B cell (primary cell): ENCODE results near the gene PIH1D1. TPM values are rescaled to one million over a fixed set of nuclear protein-coding genes. Genes with fewer than 3 reads are reported as not detected.

Experiments used
- ATAC-seq: fragments of 200-7000 bp; cut with Tn5 transposase; one replicate; pipeline ENCODE4 v1.10.0; 2021; ENCODE audit warnings: low read depth, mild to moderate bottlenecking, moderate number of reproducible peaks, moderate library complexity
- CTCF ChIA-PET: fragments of 350-600 bp; sonication (Branson Sonifier 250); formaldehyde crosslinking; loops from one replicate; lab custom pipeline; 2021; ENCODE audit warnings: antibody characterized with exemption, inconsistent platforms; lab: Charles Lee
- POLR2A ChIA-PET: fragments of 350-600 bp; sonication (Branson Sonifier 250); formaldehyde crosslinking; loops from one replicate; lab custom pipeline; 2021; ENCODE audit warnings: antibody characterized with exemption; lab: Charles Lee
- DNase-seq: peaks from one replicate; pipeline ENCODE4 v3.0.0; 2013
- H2AFZ ChIP-seq: 2 replicates; pipeline ENCODE4 v1.6.1; 2012; ENCODE audit warnings: mild to moderate bottlenecking, low read depth, low read length; ENCODE audit not compliant: insufficient read depth, poor library complexity, severe bottlenecking
- H3K27ac ChIP-seq, 2 donors: 1 replicate in 1 of 2; 2 replicates in 1 of 2; pipeline ENCODE4 v1.5.1; 2012 to 2013; ENCODE audit warnings: low read length in 2 of 2, mild to moderate bottlenecking in 2 of 2, moderate library complexity in 1 of 2
- H3K27me3 ChIP-seq, 4 experiments: fragments of 200-600 bp in 1 of 4; sonication (generic) in 1 of 4; replicated peaks in 1 of 4; 1 replicate in 2 of 4; 2 replicates in 2 of 4; pipeline versions ENCODE4 v1.6.1 to v1.7.0; 2013 to 2016; ENCODE audit warnings: low read length in 3 of 4, mild to moderate bottlenecking in 2 of 4, mixed read lengths in 1 of 4, moderate library complexity in 1 of 4; ENCODE audit not compliant: insufficient read depth in 4 of 4, control insufficient read depth in 3 of 4; ENCODE audit errors: control extremely low read depth in 1 of 4
- H3K36me3 ChIP-seq, 2 experiments: replicated peaks in 1 of 2; 1 replicate in 1 of 2; 2 replicates in 1 of 2; pipeline versions ENCODE4 v1.6.1 to v1.7.1; 2013; ENCODE audit warnings: low read length in 1 of 2; ENCODE audit not compliant: insufficient read depth in 2 of 2, control insufficient read depth in 1 of 2; ENCODE audit errors: control extremely low read depth in 1 of 2, extremely low read depth in 1 of 2
- H3K4me1 ChIP-seq, 2 donors: fragments of 200-600 bp in 1 of 2; sonication (generic) in 1 of 2; 1 replicate in 1 of 2; 2 replicates in 1 of 2; pipeline versions ENCODE4 v1.5.1 to v1.6.1; 2013 to 2017; ENCODE audit warnings: low read length in 2 of 2; ENCODE audit not compliant: control insufficient read depth in 2 of 2, insufficient read depth in 2 of 2
- H3K4me2 ChIP-seq: replicated peaks from 2 replicates; pipeline ENCODE3; 2012; ENCODE audit warnings: mild to moderate bottlenecking, low read depth, low read length; ENCODE audit not compliant: poor library complexity, severe bottlenecking
- H3K4me3 ChIP-seq, 5 experiments: fragments of 200-600 bp in 1 of 5; sonication (generic) in 1 of 5; 1 replicate in 3 of 5; 2 replicates in 2 of 5; pipeline versions ENCODE4 v1.5.1 to v1.7.0; 2011 to 2016; ENCODE audit warnings: low read length in 4 of 5, mild to moderate bottlenecking in 4 of 5, low read depth in 2 of 5, control low read depth in 1 of 5, moderate library complexity in 1 of 5; ENCODE audit not compliant: insufficient read depth in 1 of 5; ENCODE audit errors: control extremely low read depth in 1 of 5, extremely low read depth in 1 of 5
- H3K79me2 ChIP-seq: fragments of 200-600 bp; sonication (generic); one replicate; pipeline ENCODE4 v1.6.0; 2016; ENCODE audit warnings: low read length; ENCODE audit not compliant: control insufficient read depth, insufficient read depth
- H3K9ac ChIP-seq: fragments of 200-600 bp; sonication (generic); 2 replicates; pipeline ENCODE4 v1.6.1; 2017; ENCODE audit warnings: mild to moderate bottlenecking, low read length, moderate library complexity
- H3K9me3 ChIP-seq, 3 donors: one replicate each; pipeline versions ENCODE4 v1.6.1 to v1.7.1; 2013; ENCODE audit warnings: low read length in 2 of 3; ENCODE audit not compliant: control insufficient read depth in 2 of 3, insufficient read depth in 1 of 3; ENCODE audit errors: control extremely low read depth in 1 of 3
- H4K20me1 ChIP-seq: 2 replicates; pipeline ENCODE4 v1.6.0; 2012; ENCODE audit warnings: mild to moderate bottlenecking, low read length; ENCODE audit not compliant: insufficient read depth, control insufficient read depth, poor library complexity, severe bottlenecking
- H3K27ac Mint-ChIP-seq: one replicate; pipeline ENCODE4 v1.8.0; 2021; ENCODE audit warnings: mixed read lengths
- H3K27me3 Mint-ChIP-seq: one replicate; pipeline ENCODE4 v1.8.0; 2021; ENCODE audit warnings: mixed read lengths
- H3K4me1 Mint-ChIP-seq: one replicate; pipeline ENCODE4 v1.8.0; 2021; ENCODE audit warnings: mixed read lengths
- H3K4me3 Mint-ChIP-seq: one replicate; pipeline ENCODE4 v1.8.0; 2021; ENCODE audit warnings: mixed read lengths
- H3K9me3 Mint-ChIP-seq: one replicate; pipeline ENCODE4 v1.8.0; 2022; ENCODE audit warnings: mixed read lengths; ENCODE audit not compliant: insufficient read depth
- CTCF ChIP-seq: fragments of 200-600 bp; IDR thresholded peaks from one replicate; pipeline ENCODE4 v1.8.0; 2022; ENCODE audit warnings: antibody characterized with exemption, mild to moderate bottlenecking
- EZH2 ChIP-seq: IDR thresholded peaks from 2 replicates; pipeline ENCODE4 v1.6.1; 2012; ENCODE audit warnings: borderline replicate concordance, low read depth, mild to moderate bottlenecking, moderate library complexity, low read length; ENCODE audit not compliant: insufficient read depth, poor library complexity, severe bottlenecking
- WGBS: methylation state at CpG from one replicate; pipeline ENCODE4 v1.1.5; 2013; ENCODE audit warnings: missing lambda C conversion rate; ENCODE audit not compliant: insufficient coverage; 5-methylcytosine and 5-hydroxymethylcytosine counted together
- intact Hi-C: fragments of 100-400 bp; cut with micrococcal nuclease; formaldehyde crosslinking; loops from one replicate; pipeline ENCODE4 v1.10.0; 2022
- polyA plus RNA-seq: library from polyadenylated mRNA; depleted of rRNA; stranded (reverse); fragments of >200 nt; gene quantifications from 2 replicates; pipeline ENCODE4 v1.2.3, GENCODE V29; 2012
- total RNA-seq, 2 donors: library from RNA; stranded (reverse); fragments of 120-200 nt in 1 of 2; gene quantifications; 1 replicate in 1 of 2; 2 replicates in 1 of 2; pipeline versions ENCODE4 v1.2.3 to v1.2.4, GENCODE V29; 2013 to 2022

The PIH1D1 gene
- total and polyA plus RNA-seq, 2 donors (not counting 1 experiment from before 2014, with no cell fraction given) = 158 to 184 TPM

GRCh38 chr19:49487277-49488045 lies 35.8 kb upstream of the PIH1D1 start, which contains the start of gene RPL13A:
TSS of gene RPL13A (plus strand) at chr19:49487608. CDS start at chr19:49487630, 22 bp downstream.
- H3K27me3 ChIP-seq = no peaks in the 10 kb centered on the region
- H3K4me2 ChIP-seq = peak within 1 kb of the TSS; percentile 93
- H3K9me3 Mint-ChIP-seq = no peaks in the 10 kb centered on the region
- ATAC-seq (peak; percentile 93), DNase-seq (peak; percentile 100)
- peak within 1 kb of the TSS; percentile 86 for H2AFZ ChIP-seq
- intact Hi-C loops = loop anchor here (1.0 kb wide), 4 partner anchors 9 to 36 kb away; partner anchors contain the start of genes FLT3LG, PIH1D1 and RPS11
- H3K9me3 ChIP-seq = no peaks in the 10 kb centered on the region
- H3K4me1 Mint-ChIP-seq = peaks cover 42% of the 10 kb centered on the region
- POLR2A ChIA-PET = interaction anchor here (0.5 to 1.7 kb wide), 5 partner anchors 8 to 154 kb away, joined by 6 to 17 read pairs (median 10); partner anchors contain the start of genes FLT3LG and RPS11
- H3K4me1 ChIP-seq = peaks cover 17 to 36% of the 10 kb centered on the region in 2 donors
- TF ChIP-seq CTCF (no peak), EZH2 (no peak)
- H3K27ac Mint-ChIP-seq = peak within 1 kb of the TSS; percentile 97
- under 1% methylated on average over 57 of the region's 57 CpGs for WGBS
- H4K20me1 ChIP-seq = peaks cover 45% of the 10 kb centered on the region
- peaks cover 10 to 36% of the 10 kb centered on the region in 2 experiments for H3K36me3 ChIP-seq
- H3K4me3 ChIP-seq = peak within 1 kb of the TSS; percentile 92 to 100 (median 97)
- H3K4me3 Mint-ChIP-seq = peak within 1 kb of the TSS; percentile 99
- peak within 1 kb of the TSS; percentile 91 to 97 for H3K27ac ChIP-seq
- H3K27me3 Mint-ChIP-seq = no peaks in the 10 kb centered on the region
- H3K9ac ChIP-seq = peak within 1 kb of the TSS; percentile 100
- peaks cover 40% of the 10 kb centered on the region for H3K79me2 ChIP-seq
- CTCF ChIA-PET = interaction anchor here (0.7 to 1.8 kb wide), 3 partner anchors 12 to 95 kb away, joined by 3 to 5 read pairs (median 3); no protein-coding TSS in a partner anchor
